Measurements from ENCODE around the gene OCEL1.

The OCEL1 gene

DNA sequence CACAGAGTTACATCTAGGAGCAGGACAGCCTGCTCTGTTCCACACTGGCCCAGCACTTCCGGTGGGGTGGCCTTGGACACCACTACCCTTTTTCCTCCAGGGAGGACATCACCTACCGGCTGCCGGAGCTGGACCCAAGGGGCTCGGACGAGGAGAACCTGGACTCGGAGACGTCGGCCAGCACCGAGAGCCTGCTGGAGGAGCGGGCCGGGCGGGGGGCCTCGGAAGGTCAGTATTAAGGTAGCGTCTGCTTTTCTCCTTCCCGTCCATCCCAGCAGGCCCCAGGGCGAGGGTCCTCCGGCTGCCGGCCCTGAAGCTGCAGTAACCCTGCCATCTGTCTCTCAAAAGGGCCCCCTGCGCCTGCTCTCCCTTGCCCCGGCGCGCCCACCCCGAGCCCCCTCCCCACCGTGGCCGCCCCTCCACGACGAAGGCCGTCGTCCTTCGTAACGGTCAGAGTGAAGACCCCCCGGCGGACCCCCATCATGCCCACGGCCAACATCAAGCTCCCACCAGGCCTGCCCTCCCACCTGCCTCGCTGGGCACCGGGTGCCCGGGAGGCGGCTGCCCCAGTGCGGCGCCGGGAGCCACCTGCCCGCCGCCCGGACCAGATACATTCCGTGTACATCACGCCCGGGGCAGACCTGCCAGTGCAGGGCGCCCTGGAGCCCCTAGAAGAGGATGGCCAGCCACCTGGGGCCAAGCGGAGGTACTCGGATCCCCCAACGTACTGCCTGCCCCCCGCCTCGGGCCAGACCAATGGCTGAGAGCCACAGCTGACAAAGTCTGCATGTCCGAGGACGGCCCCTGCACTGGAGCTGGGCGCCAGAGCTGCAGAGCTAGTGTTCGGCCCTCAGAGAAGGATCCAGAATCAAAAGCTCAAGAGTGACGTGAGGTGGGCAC is 14.2 kb upstream of the OCEL1 start:
- DNase-seq = no peak

- no peak for DNase-seq
Observed at GRCh38 chr19:17213334-17213733, 12.7 kb upstream of the OCEL1 start.

- no peak for DNase-seq
Observed at GRCh38 chr19:17214508-17215126, 11.4 kb upstream of the OCEL1 start.

DNA sequence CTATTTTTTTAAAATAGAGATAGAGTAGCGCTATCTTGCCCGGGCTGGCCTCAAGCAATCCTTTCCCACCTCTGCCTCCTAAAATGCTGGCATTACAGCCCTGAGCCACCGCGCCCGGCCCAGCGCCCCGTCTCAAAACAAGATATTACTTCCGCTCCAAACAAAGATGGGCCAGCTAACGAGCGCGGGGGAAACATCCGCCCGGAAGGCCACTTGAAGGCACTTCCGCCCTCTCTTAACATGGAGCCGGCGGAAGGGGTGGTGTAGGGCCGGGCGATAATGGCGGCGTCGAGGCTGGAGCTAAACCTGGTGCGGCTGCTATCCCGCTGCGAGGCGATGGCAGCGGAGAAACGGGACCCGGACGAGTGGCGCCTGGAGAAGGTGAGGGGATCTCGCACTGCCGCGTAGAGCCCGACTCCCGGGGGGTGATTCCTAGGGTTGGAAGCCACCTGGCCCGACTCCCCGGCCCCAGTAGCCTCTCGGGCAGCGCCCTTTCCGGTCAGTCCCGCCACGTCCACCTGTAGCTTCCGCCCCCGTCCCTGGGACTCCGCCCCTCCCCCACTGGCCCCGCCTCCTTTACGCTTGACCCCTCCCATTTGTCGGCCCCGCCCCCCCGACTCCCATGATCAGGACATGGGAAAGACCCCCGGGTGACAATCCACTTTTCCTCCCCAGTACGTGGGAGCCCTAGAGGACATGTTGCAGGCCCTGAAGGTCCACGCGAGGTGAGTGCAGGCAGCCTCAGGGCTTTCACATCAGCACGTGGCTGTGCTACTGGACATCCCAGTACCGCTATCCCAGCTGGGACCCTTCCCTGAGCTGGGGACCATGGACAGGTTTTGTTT is 10.7 kb upstream of the OCEL1 start, which contains the start of gene USE1:
TSS of gene USE1 (plus strand) at position 231 of the 845 bp plus-strand sequence. CDS start at position 280, 49 bp downstream.
- DNase-seq = peak; percentile 91

DNA sequence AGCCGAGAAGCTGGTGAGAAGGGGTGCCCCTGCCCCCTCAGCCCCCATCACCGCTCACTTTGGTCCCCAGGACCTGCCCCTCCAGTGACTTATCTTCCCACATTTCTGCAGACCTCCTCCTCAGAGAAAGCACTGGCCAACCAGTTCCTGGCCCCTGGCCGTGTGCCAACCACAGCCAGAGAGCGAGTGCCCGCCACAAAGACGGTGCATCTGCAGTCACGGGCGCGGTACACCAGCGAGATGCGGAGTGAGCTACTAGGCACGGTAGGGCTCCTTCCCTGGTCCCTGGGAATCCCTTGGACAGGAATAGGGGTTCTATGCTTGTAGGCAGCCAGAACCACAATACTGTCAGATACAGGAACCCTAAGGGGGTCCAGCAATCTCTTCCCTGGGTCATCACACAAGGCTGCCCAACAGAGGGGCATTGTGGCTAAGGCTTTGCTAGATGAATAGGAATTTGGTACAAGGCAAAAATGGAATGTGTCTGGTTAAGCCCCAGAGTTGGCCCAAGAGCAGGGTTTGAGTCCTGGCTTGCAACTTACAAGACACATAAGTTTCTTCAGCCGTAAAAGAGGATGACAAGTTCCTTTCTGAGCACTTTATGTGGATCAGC is 9.9 kb upstream of the OCEL1 start:
- DNase-seq = no peak

DNA sequence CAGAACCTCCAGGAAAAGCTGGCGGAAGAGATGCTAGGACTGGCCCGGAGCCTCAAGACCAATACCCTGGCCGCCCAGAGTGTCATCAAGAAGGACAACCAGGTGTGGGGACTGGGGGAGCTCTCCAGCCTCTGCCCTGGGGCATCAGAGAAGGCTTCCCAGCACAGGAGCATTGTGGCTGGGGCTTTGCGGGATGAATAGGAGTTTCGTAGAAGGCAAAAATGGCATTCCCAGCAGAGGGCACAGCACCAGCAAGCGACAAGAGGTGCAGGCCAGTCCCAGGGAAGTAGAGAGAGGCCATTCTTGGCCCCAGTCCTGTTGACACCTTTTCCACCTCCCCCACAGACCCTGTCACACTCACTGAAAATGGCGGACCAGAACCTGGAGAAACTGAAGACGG is 6.7 kb upstream of the OCEL1 start:
- no peak for DNase-seq

GRCh38 chr19:17220207-17220758 is 5.7 kb upstream of the OCEL1 start:
- DNase-seq = no peak

- DNase-seq = no peak
Observed at GRCh38 chr19:17225053-17225452, 973 bp upstream of the OCEL1 start.

DNA sequence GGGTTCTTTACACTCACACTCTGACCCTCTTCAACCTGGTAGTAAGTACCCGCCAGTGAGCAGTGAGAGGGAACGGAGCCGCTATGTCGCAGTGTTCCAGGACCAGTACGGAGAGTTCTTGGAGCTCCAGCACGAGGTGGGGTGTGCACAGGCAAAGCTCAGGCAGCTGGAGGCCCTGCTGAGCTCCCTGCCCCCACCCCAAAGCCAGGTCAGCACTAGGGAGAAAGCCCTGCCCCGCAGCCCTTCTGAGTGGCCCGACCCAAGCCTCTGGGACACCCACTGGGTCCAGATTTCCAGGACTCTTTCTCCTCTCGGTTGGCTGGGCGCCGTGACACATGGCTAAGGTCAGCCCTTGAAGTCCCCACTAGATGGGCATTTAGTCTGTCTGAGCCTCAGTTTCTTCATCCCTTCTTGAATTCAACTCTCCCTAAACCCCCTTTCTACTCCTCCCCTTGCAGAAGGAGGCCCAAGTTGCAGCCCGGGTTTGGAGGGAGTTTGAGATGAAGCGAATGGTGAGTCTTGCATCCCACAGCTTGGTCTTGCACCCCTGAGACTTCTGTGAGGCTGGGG is 1.9 kb downstream of the OCEL1 start:
- DNase-seq = no peak

DNA sequence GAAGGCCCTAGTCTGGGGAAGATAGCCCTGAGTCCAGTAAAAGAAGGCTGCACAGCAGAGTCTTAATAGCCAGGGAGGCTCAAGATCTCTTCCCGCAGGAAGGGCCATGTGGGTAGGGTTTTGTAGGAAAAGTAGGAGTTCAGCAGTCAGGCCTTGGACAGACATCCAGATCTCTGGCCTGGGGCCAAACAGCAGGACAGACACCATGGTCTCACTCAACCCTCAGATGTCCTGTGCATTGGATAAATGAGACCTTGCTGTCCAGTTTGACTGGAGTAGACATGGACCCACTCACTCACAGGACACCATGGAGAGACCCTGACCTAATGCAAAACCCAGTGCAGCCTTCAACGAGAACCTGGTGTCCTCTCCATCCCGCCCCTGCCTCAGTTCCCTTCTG is 3.9 kb downstream of the OCEL1 start:
- DNase-seq = no peak

DNA sequence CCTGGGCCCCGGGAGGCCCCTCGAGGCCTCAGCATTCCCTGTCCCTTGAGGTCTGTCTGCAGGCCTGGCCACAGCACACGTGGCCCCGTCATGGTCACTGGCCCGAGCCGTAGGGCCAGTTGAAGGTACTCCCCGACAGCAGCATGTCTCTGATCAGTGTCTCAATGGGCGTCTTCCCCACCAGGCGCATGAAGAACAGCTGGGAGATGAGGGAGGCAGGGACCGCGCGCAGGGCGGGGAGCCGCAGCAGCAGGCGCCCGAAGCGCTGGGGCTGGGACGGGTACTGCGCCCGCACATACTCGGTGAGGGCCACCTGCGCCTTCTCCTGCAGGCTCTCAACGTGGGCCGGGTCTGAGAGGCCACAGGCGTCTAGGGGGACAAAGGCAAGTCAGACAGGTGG is 6.2 kb downstream of the OCEL1 start:
- DNase-seq = no peak

GRCh38 chr19:17234911-17235299 is 8.9 kb downstream of the OCEL1 start:
- peak; percentile 72 for DNase-seq

DNA sequence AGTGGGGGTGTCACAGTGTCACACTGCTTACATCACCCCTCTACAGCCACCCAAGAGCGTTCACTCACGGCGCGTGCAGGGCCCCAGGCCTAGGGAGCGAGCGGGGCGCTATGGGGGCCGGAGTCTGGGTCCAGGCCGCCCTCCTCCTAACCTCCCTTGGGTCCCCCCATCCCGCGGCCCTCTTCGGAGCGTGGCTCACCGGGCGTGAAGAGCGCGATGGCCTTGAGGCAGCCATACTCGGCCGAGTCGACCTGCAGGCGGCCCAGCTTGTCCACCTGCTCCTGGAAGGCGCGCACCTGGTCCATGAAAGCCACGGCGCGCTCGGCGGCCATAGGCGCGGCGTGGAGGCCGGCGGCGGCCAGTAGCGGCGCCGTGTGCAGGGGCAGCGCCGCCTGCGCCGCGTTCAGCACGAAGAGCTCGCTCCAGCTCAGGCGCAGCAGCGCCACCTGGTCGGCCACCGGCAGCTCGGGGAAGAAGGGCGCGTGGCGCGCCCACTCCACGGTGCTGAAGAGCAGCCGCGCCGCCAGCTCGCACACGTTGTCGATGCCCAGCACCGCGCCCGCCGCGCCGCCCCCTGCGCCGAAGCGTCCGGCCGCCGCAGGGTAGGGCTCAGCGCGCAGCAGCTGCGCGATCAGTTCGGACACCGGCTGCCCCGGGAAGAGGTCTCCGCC is 9.4 kb downstream of the OCEL1 start:
- DNase-seq = peak; percentile 71

- no peak for DNase-seq
Observed at GRCh38 chr19:17235971-17236777, 10.1 kb downstream of the OCEL1 start.

DNA sequence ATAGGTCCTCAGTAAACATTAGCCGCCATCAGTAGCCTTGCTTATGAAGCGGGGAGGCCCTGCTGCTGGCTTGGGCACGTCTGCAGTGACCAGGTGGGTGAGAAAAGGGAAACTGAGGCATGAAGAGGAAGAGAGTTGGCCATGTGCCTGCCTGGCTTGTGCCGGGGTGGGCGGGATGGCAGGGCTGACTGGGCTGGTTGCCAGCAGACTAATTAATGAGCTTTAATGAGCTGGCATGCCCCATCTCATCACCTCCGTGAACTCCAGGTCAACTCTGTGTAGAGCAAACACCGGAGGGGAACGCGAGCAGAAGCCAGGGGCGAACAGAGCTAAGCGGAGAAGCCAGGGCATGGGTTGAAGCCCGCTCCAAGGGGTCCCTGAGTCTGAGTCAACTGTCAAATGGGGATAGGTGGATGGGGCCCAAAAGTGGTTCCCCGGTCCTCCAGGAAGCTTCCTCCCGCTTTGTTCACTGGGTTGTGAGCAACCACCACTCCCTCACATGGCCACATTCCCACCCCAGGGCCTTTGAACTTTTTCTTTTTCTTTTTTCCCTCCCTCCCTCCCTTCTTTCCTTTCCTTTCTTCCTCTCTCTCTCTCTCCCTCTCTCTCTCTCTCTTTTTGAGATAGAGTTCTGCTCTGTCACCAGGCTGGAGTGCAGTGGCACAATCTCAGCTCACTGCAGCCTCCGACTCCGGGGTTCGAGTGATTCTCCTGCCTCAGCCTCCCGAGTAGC is 11.0 kb downstream of the OCEL1 start:
- DNase-seq = no peak

DNA sequence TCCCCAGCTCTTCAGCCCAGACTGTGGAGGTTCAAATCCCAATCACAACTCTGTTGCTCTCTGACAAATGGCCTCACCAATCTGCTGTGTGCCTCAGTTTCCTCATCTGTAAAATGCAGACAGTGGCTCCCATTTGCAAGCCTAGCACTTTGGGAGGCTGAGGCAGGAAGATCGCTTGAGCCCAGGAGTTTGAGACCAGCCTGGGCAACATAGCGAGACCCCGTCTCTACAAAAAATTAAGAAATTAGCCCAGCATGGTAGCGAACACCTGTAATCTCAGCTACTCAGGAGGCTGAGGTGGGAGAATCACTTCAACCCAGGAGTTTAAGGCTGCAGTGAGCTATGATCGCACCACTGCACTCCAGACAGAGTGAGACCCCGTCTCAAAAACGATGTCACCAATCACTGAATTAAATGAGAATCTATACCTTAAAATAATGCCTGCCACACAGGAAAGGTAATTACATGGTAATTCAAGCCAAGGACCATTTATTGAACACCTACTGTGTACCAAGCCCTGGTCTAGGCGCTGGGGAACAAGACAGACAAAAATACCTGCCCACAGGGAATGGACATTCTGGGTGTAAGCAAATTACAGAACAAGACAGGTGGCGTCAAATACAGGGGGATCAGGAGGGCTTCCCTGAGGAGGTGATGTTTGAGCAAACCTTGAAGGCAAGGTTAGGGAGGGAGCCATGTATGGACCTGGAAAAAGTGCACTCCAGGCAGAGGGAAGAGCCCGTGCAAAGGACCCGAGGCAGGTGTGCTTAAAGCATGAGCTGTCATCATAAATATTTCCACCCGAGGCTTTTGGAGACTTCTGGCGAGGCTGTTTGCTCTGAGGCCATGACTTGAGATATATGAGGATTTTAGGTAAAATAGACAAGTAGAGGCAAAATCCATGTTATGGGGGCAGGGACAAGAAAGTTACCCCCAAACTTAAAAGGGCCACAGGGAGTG is 12.0 kb downstream of the OCEL1 start:
- DNase-seq = no peak

- no peak for DNase-seq
Observed at GRCh38 chr19:17240062-17240752, 14.2 kb downstream of the OCEL1 start.

GRCh38 chr19:17240826-17241399 is 14.9 kb downstream of the OCEL1 start:
- DNase-seq = no peak

All from activated CD4-positive, alpha-beta T cell treated with anti-CD3 and anti-CD28 coated beads, Interleukin-2, amount 50 U/mL, for 16 hours (primary cell).